Neural progenitor cell (in vitro differentiated cells): Measurements from ENCODE around the gene CIC. TPM values are rescaled to one million over a fixed set of nuclear protein-coding genes. Genes with fewer than 3 reads are reported as not detected.

ENCODE experiments used
- DNase-seq: peaks from one replicate; pipeline ENCODE4 v3.0.0-alpha.2; 2016; ENCODE audit warnings: low spot score
- H2AFZ ChIP-seq: fragments of 200-600 bp; sonication (generic); replicated peaks from 2 replicates; pipeline ENCODE4 v1.6.1; 2016; ENCODE audit warnings: antibody characterized with exemption
- H3F3A ChIP-seq: fragments of 200-600 bp; sonication (generic); 2 replicates; pipeline ENCODE4 v1.6.1; 2016; ENCODE audit warnings: antibody characterized with exemption, low read depth
- H3K27ac ChIP-seq: fragments of 200-600 bp; sonication (generic); 2 replicates; pipeline ENCODE4 v1.5.1; 2016; ENCODE audit warnings: mild to moderate bottlenecking
- H3K27me3 ChIP-seq: fragments of 200-600 bp; sonication (generic); 2 replicates; pipeline ENCODE4 v1.6.1; 2016; ENCODE audit warnings: mild to moderate bottlenecking, moderate library complexity
- H3K36me3 ChIP-seq: fragments of 200-600 bp; sonication (generic); 2 replicates; pipeline ENCODE4 v1.5.1; 2016
- H3K4me1 ChIP-seq: fragments of 200-600 bp; sonication (generic); 2 replicates; pipeline ENCODE4 v1.6.1; 2016; ENCODE audit warnings: mixed run types
- H3K4me2 ChIP-seq: fragments of 200-600 bp; sonication (generic); 2 replicates; pipeline ENCODE4 v1.6.1; 2016
- H3K4me3 ChIP-seq: fragments of 200-600 bp; sonication (generic); 2 replicates; pipeline ENCODE4 v1.5.1; 2016
- H3K79me2 ChIP-seq: fragments of 200-600 bp; sonication (generic); 2 replicates; pipeline ENCODE4 v1.6.1; 2016; ENCODE audit warnings: low read depth
- H3K9ac ChIP-seq: fragments of 200-600 bp; sonication (generic); 2 replicates; pipeline ENCODE4 v1.6.1; 2016
- H3K9me3 ChIP-seq: fragments of 200-600 bp; sonication (generic); 2 replicates; pipeline ENCODE4 v1.5.1; 2016; ENCODE audit warnings: low read depth
- H4K20me1 ChIP-seq: fragments of 200-600 bp; sonication (generic); 2 replicates; pipeline ENCODE4 v1.6.1; 2016; ENCODE audit warnings: low read depth
- H3K27ac Mint-ChIP-seq: 3 replicates; pipeline ENCODE4 v1.8.0; 2021; ENCODE audit warnings: mixed read lengths
- H3K27me3 Mint-ChIP-seq: 2 replicates; pipeline ENCODE4 v1.8.0; 2022; ENCODE audit warnings: low read depth, mild to moderate bottlenecking, inconsistent platforms, moderate library complexity, mixed read lengths; ENCODE audit not compliant: insufficient read depth
- H3K36me3 Mint-ChIP-seq: 3 replicates; pipeline ENCODE4 v1.8.0; 2021; ENCODE audit warnings: mixed read lengths
- H3K4me1 Mint-ChIP-seq: 3 replicates; pipeline ENCODE4 v1.8.0; 2021; ENCODE audit warnings: mixed read lengths
- H3K4me3 Mint-ChIP-seq: 3 replicates; pipeline ENCODE4 v1.8.0; 2021; ENCODE audit warnings: mild to moderate bottlenecking, moderate library complexity, mixed read lengths
- H3K9me3 Mint-ChIP-seq: 3 replicates; pipeline ENCODE4 v1.8.0; 2020; ENCODE audit warnings: mixed read lengths
- CTCF ChIP-seq: fragments of 200-600 bp; sonication (generic); IDR thresholded peaks from 2 replicates; pipeline ENCODE4 v1.5.1; 2017; ENCODE audit warnings: antibody characterized with exemption, mild to moderate bottlenecking
- EZH2 ChIP-seq: fragments of 200-600 bp; sonication (generic); IDR thresholded peaks from 2 replicates; pipeline ENCODE4 v1.6.1; 2017; ENCODE audit warnings: antibody characterized with exemption, mild to moderate bottlenecking, moderate library complexity
- EZH2phosphoT487 ChIP-seq: fragments of 200-600 bp; sonication (generic); IDR thresholded peaks from 2 replicates; pipeline ENCODE4 v1.6.1; 2017; ENCODE audit warnings: antibody characterized with exemption
- total RNA-seq: library from RNA; depleted of rRNA; stranded (reverse); fragments of >200 nt; gene quantifications from 2 replicates; pipeline ENCODE4 v1.2.3, GENCODE V29; 2015; ENCODE audit warnings: low replicate concordance

Gene CIC
- total RNA-seq, 1 donor from 2014 or later, result 5.2 TPM

DNA sequence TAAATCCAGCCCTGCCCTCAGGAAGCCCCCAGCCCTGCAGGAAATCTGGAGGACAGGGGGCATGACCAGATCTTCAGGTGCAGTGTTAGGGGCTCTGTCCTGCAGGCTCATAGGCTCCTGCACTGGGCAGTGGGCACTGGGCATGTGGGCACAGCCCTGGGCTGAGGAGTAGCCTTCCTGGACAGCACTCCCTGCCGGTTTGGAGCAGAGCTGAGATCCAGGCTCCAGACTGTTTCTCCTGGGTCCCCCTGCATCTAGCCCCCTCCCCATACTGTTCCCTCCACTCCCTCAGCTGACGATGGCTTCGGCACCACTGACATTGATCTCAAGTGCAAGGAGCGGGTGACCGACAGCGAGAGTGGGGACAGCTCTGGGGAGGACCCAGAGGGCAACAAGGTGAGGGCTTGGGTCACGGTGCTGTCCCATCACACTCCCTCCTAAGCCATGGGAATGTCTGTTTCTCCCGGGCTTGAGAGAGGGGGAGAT lies 20.5 kb downstream of the CIC start:
- peaks cover 10% of the 10 kb centered on the region for H3K4me1 ChIP-seq
- H3K9me3 ChIP-seq, result no peaks in the 10 kb centered on the region
- Mint-ChIP-seq H3K4me1 (peaks cover 19% of the 10 kb centered on the region), H3K4me3 (no peak overlapping the region), H3K36me3 (peaks cover 18% of the 10 kb centered on the region), H3K27me3 (peaks cover 8% of the 10 kb centered on the region), H3K9me3 (no peaks in the 10 kb centered on the region), H3K27ac (no peak overlapping the region)
- no peaks in the 10 kb centered on the region for H3K27me3 ChIP-seq
- no peak overlapping the region for H2AFZ ChIP-seq
- no peak for TF ChIP-seq CTCF
- TF ChIP-seq EZH2, result no peak
- TF ChIP-seq EZH2phosphoT487, result no peak
- H3K27ac ChIP-seq, result peak overlapping the region; percentile 20
- no peak overlapping the region for H3K4me2 ChIP-seq
- no peak for DNase-seq
- H3K36me3 ChIP-seq, result no peaks in the 10 kb centered on the region
- H4K20me1 ChIP-seq, result peaks cover 70% of the 10 kb centered on the region
- H3K9ac ChIP-seq, result no peak overlapping the region
- H3K79me2 ChIP-seq, result peaks cover 24% of the 10 kb centered on the region
- H3K4me3 ChIP-seq, result no peak overlapping the region
- peaks cover 15% of the 10 kb centered on the region for H3F3A ChIP-seq

GRCh38 chr19:42290136-42290522 lies 21.1 kb downstream of the CIC start:
- Histone ChIP-seq H3K4me1 (peaks cover 9% of the 10 kb centered on the region), H3K9me3 (no peaks in the 10 kb centered on the region), H3K79me2 (peaks cover 19% of the 10 kb centered on the region), H4K20me1 (peaks cover 64% of the 10 kb centered on the region), H3K4me3 (no peak overlapping the region), H2AFZ (no peak overlapping the region), H3F3A (peaks cover 13% of the 10 kb centered on the region), H3K27ac (no peak overlapping the region), H3K4me2 (no peak overlapping the region), H3K27me3 (no peaks in the 10 kb centered on the region), H3K36me3 (no peaks in the 10 kb centered on the region), H3K9ac (no peak overlapping the region)
- H3K4me1 Mint-ChIP-seq, result peaks cover 14% of the 10 kb centered on the region
- no peak for DNase-seq
- TF ChIP-seq CTCF (no peak), EZH2phosphoT487 (no peak), EZH2 (no peak)
- no peak overlapping the region for H3K4me3 Mint-ChIP-seq
- H3K9me3 Mint-ChIP-seq, result no peaks in the 10 kb centered on the region
- H3K27me3 Mint-ChIP-seq, result peaks cover 4% of the 10 kb centered on the region
- H3K27ac Mint-ChIP-seq, result no peak overlapping the region
- H3K36me3 Mint-ChIP-seq, result peaks cover 18% of the 10 kb centered on the region

- Mint-ChIP-seq H3K9me3 (no peaks in the 10 kb centered on the region), H3K4me3 (no peak overlapping the region), H3K27me3 (peaks cover 4% of the 10 kb centered on the region), H3K27ac (no peak overlapping the region), H3K36me3 (peaks cover 18% of the 10 kb centered on the region), H3K4me1 (peaks cover 8% of the 10 kb centered on the region)
- H3K9me3 ChIP-seq, result no peaks in the 10 kb centered on the region
- peaks cover 60% of the 10 kb centered on the region for H4K20me1 ChIP-seq
- no peaks in the 10 kb centered on the region for H3K27me3 ChIP-seq
- peaks cover 13% of the 10 kb centered on the region for H3K79me2 ChIP-seq
- no peak overlapping the region for H3K4me2 ChIP-seq
- H3K27ac ChIP-seq, result no peak overlapping the region
- TF ChIP-seq CTCF (peak; percentile 31), EZH2 (no peak), EZH2phosphoT487 (no peak)
- H3K4me3 ChIP-seq, result no peak overlapping the region
- DNase-seq, result peak; percentile 43
- H3K4me1 ChIP-seq, result peaks cover 3% of the 10 kb centered on the region
- no peak overlapping the region for H3K9ac ChIP-seq
- no peak overlapping the region for H2AFZ ChIP-seq
- H3K36me3 ChIP-seq, result no peaks in the 10 kb centered on the region
- H3F3A ChIP-seq, result peaks cover 16% of the 10 kb centered on the region
These were observed 21.7 kb downstream of the CIC start for GRCh38 chr19:42290523-42291434.
